Activated CD8-positive, alpha-beta T cell treated with anti-CD3 and anti-CD28 coated beads, Interleukin-2, amount 10 ng/mL, durations not matched to agents 7 days and 5 days (primary cell): ENCODE results near the gene PYGB. TPM values are rescaled to one million over a fixed set of nuclear protein-coding genes. Genes with fewer than 3 reads are reported as not detected.

Experiments
- ATAC-seq: fragments of 150-1000 bp; cut with Tn5 transposase; one replicate; pipeline ENCODE4 v1.10.0; 2021; ENCODE audit warnings: moderate library complexity
- CTCF ChIA-PET: fragments of 350-600 bp; sonication (Branson Sonifier 250); formaldehyde crosslinking; loops from one replicate; lab custom pipeline; 2021; ENCODE audit warnings: antibody characterized with exemption; lab: Charles Lee
- POLR2A ChIA-PET: fragments of 350-600 bp; sonication (Branson Sonifier 250); formaldehyde crosslinking; loops from one replicate; lab custom pipeline; 2021; ENCODE audit warnings: antibody characterized with exemption; lab: Charles Lee
- DNase-seq: peaks from one replicate; pipeline ENCODE4 v3.0.0-alpha.2; 2020
- H3K27ac Mint-ChIP-seq: one replicate; pipeline ENCODE4 v1.8.0; 2021; ENCODE audit warnings: mild to moderate bottlenecking, mixed read lengths
- H3K27me3 Mint-ChIP-seq: one replicate; pipeline ENCODE4 v1.8.0; 2021; ENCODE audit warnings: low read depth, mixed read lengths
- H3K36me3 Mint-ChIP-seq: one replicate; pipeline ENCODE4 v1.8.0; 2021; ENCODE audit warnings: low read depth, mixed read lengths
- H3K4me1 Mint-ChIP-seq: one replicate; pipeline ENCODE4 v1.8.0; 2021; ENCODE audit warnings: low read depth, mixed read lengths
- H3K4me3 Mint-ChIP-seq: one replicate; pipeline ENCODE4 v1.8.0; 2021; ENCODE audit warnings: mild to moderate bottlenecking, mixed read lengths
- H3K9me3 Mint-ChIP-seq: one replicate; pipeline ENCODE4 v1.8.0; 2022; ENCODE audit warnings: mixed read lengths; ENCODE audit not compliant: insufficient read depth
- total RNA-seq, 2 experiments: library from RNA; stranded (reverse); gene quantifications; one replicate each; pipeline ENCODE4 v1.2.3, GENCODE V29; 2021

Gene PYGB
- total RNA-seq, 2 experiments from 2014 or later, result 33.9 TPM

GRCh38 chr20:25336561-25337422 is 88.9 kb downstream of the PYGB start:
- no peak for ATAC-seq
- POLR2A ChIA-PET, result no interaction called here
- CTCF ChIA-PET, result interaction anchor here (1.2 to 1.4 kb wide), 2 partner anchors 52 to 62 kb away, joined by 3 to 4 read pairs; no protein-coding TSS in a partner anchor
- peaks cover 8% of the 10 kb centered on the region for H3K36me3 Mint-ChIP-seq
- no peak for DNase-seq
- no peaks in the 10 kb centered on the region for H3K4me1 Mint-ChIP-seq
- H3K27ac Mint-ChIP-seq, result peak overlapping the region; percentile 60
- no peaks in the 10 kb centered on the region for H3K27me3 Mint-ChIP-seq
- H3K4me3 Mint-ChIP-seq, result no peak overlapping the region
- H3K9me3 Mint-ChIP-seq, result no peaks in the 10 kb centered on the region

GRCh38 chr20:25338112-25339023 is 90.5 kb downstream of the PYGB start:
- H3K36me3 Mint-ChIP-seq, result peaks cover 8% of the 10 kb centered on the region
- no peaks in the 10 kb centered on the region for H3K4me1 Mint-ChIP-seq
- no peak overlapping the region for H3K4me3 Mint-ChIP-seq
- POLR2A ChIA-PET, result interaction anchor here (0.7 kb wide), 1 partner anchor 16 kb away, joined by 3 read pairs; no protein-coding TSS in a partner anchor
- DNase-seq (no peak), ATAC-seq (no peak)
- H3K27ac Mint-ChIP-seq, result no peak overlapping the region
- H3K9me3 Mint-ChIP-seq, result no peaks in the 10 kb centered on the region
- H3K27me3 Mint-ChIP-seq, result no peaks in the 10 kb centered on the region
- CTCF ChIA-PET, result interaction anchor here (1.2 kb wide), 1 partner anchor 28 kb away, joined by 3 read pairs; no protein-coding TSS in a partner anchor

- no peaks in the 10 kb centered on the region for H3K9me3 Mint-ChIP-seq
- ChIA-PET CTCF (interaction anchor here (1.2 kb wide), 1 partner anchor 29 kb away, joined by 3 read pairs; no protein-coding TSS in a partner anchor), POLR2A (no interaction called here)
- H3K4me1 Mint-ChIP-seq, result peaks cover 1% of the 10 kb centered on the region
- H3K27ac Mint-ChIP-seq, result no peak overlapping the region
- H3K36me3 Mint-ChIP-seq, result peaks cover 9% of the 10 kb centered on the region
- no peaks in the 10 kb centered on the region for H3K27me3 Mint-ChIP-seq
- DNase-seq (no peak), ATAC-seq (no peak)
- H3K4me3 Mint-ChIP-seq, result no peak overlapping the region
Observed at GRCh38 chr20:25339608-25340007, 91.7 kb downstream of the PYGB start.

GRCh38 chr20:25340380-25340779 is 92.5 kb downstream of the PYGB start:
- Mint-ChIP-seq H3K27ac (no peak overlapping the region), H3K4me1 (peaks cover 5% of the 10 kb centered on the region), H3K36me3 (peaks cover 11% of the 10 kb centered on the region), H3K4me3 (no peak overlapping the region), H3K27me3 (no peaks in the 10 kb centered on the region), H3K9me3 (no peaks in the 10 kb centered on the region)
- DNase-seq (no peak), ATAC-seq (no peak)
- ChIA-PET CTCF (no interaction called here), POLR2A (no interaction called here)

- H3K36me3 Mint-ChIP-seq, result peaks cover 9% of the 10 kb centered on the region
- POLR2A ChIA-PET, result no interaction called here
- CTCF ChIA-PET, result no interaction called here
- no peaks in the 10 kb centered on the region for H3K27me3 Mint-ChIP-seq
- peaks cover 19% of the 10 kb centered on the region for H3K4me1 Mint-ChIP-seq
- no peak overlapping the region for H3K27ac Mint-ChIP-seq
- no peaks in the 10 kb centered on the region for H3K9me3 Mint-ChIP-seq
- no peak overlapping the region for H3K4me3 Mint-ChIP-seq
- ATAC-seq (no peak), DNase-seq (no peak)
Observed at GRCh38 chr20:25341716-25342680, 94.1 kb downstream of the PYGB start.

- POLR2A ChIA-PET, result no interaction called here
- CTCF ChIA-PET, result no interaction called here
- Mint-ChIP-seq H3K4me3 (no peak overlapping the region), H3K27me3 (no peaks in the 10 kb centered on the region), H3K36me3 (peaks cover 6% of the 10 kb centered on the region), H3K4me1 (peaks cover 22% of the 10 kb centered on the region), H3K9me3 (no peaks in the 10 kb centered on the region), H3K27ac (no peak overlapping the region)
- DNase-seq (no peak), ATAC-seq (no peak)
Observed at GRCh38 chr20:25344634-25345033, 96.7 kb downstream of the PYGB start.

- peaks cover 22% of the 10 kb centered on the region for H3K4me1 Mint-ChIP-seq
- ChIA-PET POLR2A (no interaction called here), CTCF (no interaction called here)
- H3K27me3 Mint-ChIP-seq, result no peaks in the 10 kb centered on the region
- no peak for DNase-seq
- no peak for ATAC-seq
- no peaks in the 10 kb centered on the region for H3K9me3 Mint-ChIP-seq
- peaks cover 6% of the 10 kb centered on the region for H3K36me3 Mint-ChIP-seq
- H3K4me3 Mint-ChIP-seq, result no peak overlapping the region
- no peak overlapping the region for H3K27ac Mint-ChIP-seq
Observed at GRCh38 chr20:25345721-25346120, 97.8 kb downstream of the PYGB start.

- CTCF ChIA-PET, result interaction anchor here (1.3 kb wide), 1 partner anchor 51 kb away, joined by 3 read pairs; no protein-coding TSS in a partner anchor
- no peak overlapping the region for H3K27ac Mint-ChIP-seq
- H3K9me3 Mint-ChIP-seq, result no peaks in the 10 kb centered on the region
- peaks cover 22% of the 10 kb centered on the region for H3K4me1 Mint-ChIP-seq
- ATAC-seq (peak; percentile 79), DNase-seq (peak; percentile 65)
- H3K4me3 Mint-ChIP-seq, result no peak overlapping the region
- POLR2A ChIA-PET, result no interaction called here
- H3K27me3 Mint-ChIP-seq, result no peaks in the 10 kb centered on the region
- H3K36me3 Mint-ChIP-seq, result peaks cover 6% of the 10 kb centered on the region
Observed at GRCh38 chr20:25346349-25346748, 98.5 kb downstream of the PYGB start.

Other genes starting within 250 kb of the PYGB start
- 10 to 100 TPM; 40.9 to 42.5 TPM for gene ACSS1, start 189.9 kb upstream of the PYGB start, total RNA-seq
- gene VSX1, start 165.9 kb upstream of the PYGB start, total RNA-seq, result not detected
- 10 to 100 TPM; 31.9 TPM for gene ENTPD6, start 52.4 kb upstream of the PYGB start, total RNA-seq
- 10 to 100 TPM; 28.7 to 31.1 TPM for gene ABHD12, start 142.8 kb downstream of the PYGB start, total RNA-seq
- gene GINS1, start 159.6 kb downstream of the PYGB start, total RNA-seq, result 10 to 100 TPM; 40.8 to 41.6 TPM